Spleen (tissue), 11 donors: ENCODE data around the gene PDGFD. TPM values are rescaled to one million over a fixed set of nuclear protein-coding genes. Genes with fewer than 3 reads are reported as not detected.
A peak's percentile ranks its signal among the peaks of the same experiment; 100 is the strongest.

Experiments
- DNase-seq: peaks from one replicate; pipeline ENCODE4 v3.0.0-alpha.2; 2020
- H3K27ac ChIP-seq, 8 donors: fragments of 200-600 bp; sonication (generic) in 7 of 8; 1 replicate in 4 of 8; 2 replicates in 4 of 8; pipeline versions ENCODE4 v1.5.0 to v1.8.0; 2016 to 2021; ENCODE audit warnings: inconsistent platforms in 4 of 8, mild to moderate bottlenecking in 4 of 8, moderate library complexity in 1 of 8
- H3K27me3 ChIP-seq, 7 donors: fragments of 200-600 bp; sonication (generic) in 6 of 7; replicated peaks in 1 of 7; 1 replicate in 4 of 7; 2 replicates in 3 of 7; pipeline versions ENCODE4 v1.5.0 to v1.8.0; 2016 to 2021; ENCODE audit warnings: inconsistent platforms in 3 of 7, mild to moderate bottlenecking in 1 of 7
- H3K36me3 ChIP-seq, 6 donors: fragments of 200-600 bp; sonication (generic) in 5 of 6; 1 replicate in 4 of 6; 2 replicates in 2 of 6; pipeline versions ENCODE4 v1.5.0 to v1.8.0; 2016 to 2021; ENCODE audit warnings: inconsistent platforms in 2 of 6
- H3K4me1 ChIP-seq, 6 donors: fragments of 200-600 bp; sonication (generic) in 5 of 6; 1 replicate in 3 of 6; 2 replicates in 3 of 6; pipeline versions ENCODE4 v1.5.0 to v1.8.0; 2016 to 2021; ENCODE audit warnings: inconsistent platforms in 3 of 6
- H3K4me3 ChIP-seq, 8 donors: fragments of 200-600 bp; sonication (generic) in 7 of 8; 1 replicate in 4 of 8; 2 replicates in 4 of 8; pipeline versions ENCODE4 v1.5.0 to v1.8.0; 2016 to 2021; ENCODE audit warnings: inconsistent platforms in 4 of 8, mild to moderate bottlenecking in 4 of 8, moderate library complexity in 2 of 8
- H3K9me3 ChIP-seq, 8 donors: fragments of 200-600 bp; sonication (generic) in 7 of 8; 1 replicate in 4 of 8; 2 replicates in 4 of 8; pipeline versions ENCODE4 v1.5.0 to v1.8.0; 2016 to 2021; ENCODE audit warnings: inconsistent platforms in 4 of 8
- CTCF ChIP-seq, 11 experiments: fragments of 200-600 bp in 7 of 11; fragments of 450-650 bp in 4 of 11; sonication (generic) in 4 of 11; IDR thresholded peaks in 8 of 11; conservative IDR thresholded peaks in 3 of 11; 1 replicate in 7 of 11; 2 replicates in 4 of 11; pipeline versions ENCODE4 v1.4.0 to v1.8.0; 2016 to 2021; ENCODE audit warnings: antibody characterized with exemption in 11 of 11, inconsistent platforms in 4 of 11, mild to moderate bottlenecking in 1 of 11
- POLR2A ChIP-seq, 3 donors: fragments of 450-650 bp; IDR thresholded peaks; one replicate each; pipeline ENCODE4 v1.5.1; 2017; ENCODE audit warnings: antibody characterized with exemption in 3 of 3, mild to moderate bottlenecking in 1 of 3
- POLR2AphosphoS5 ChIP-seq, 3 donors: sonication (generic); formaldehyde crosslinking; IDR thresholded peaks; one replicate each; pipeline ENCODE4 v1.5.1; 2017; ENCODE audit warnings: antibody characterized with exemption in 3 of 3
- WGBS, 5 donors: extraction: QIAGEN DNeasy Blood & Tissue Kit in 3 of 5; methylation state at CpG; one replicate each; pipeline versions ENCODE4 v1.1.5 to v1.1.7; 2013 to 2018; 5-methylcytosine and 5-hydroxymethylcytosine counted together
- intact Hi-C: fragments of 100-400 bp; cut with DNase I; formaldehyde crosslinking; loops from one replicate; pipeline ENCODE4 v1.15.0; 2023; ENCODE audit warnings: low total_unique reads
- polyA plus RNA-seq, 3 donors: library from polyadenylated mRNA; stranded (reverse); fragments of 200-250 nt; gene quantifications; one replicate each; pipeline ENCODE4 v1.2.1, GENCODE V29; 2013
- total RNA-seq, 7 donors: library from RNA; depleted of rRNA in 3 of 7; stranded (reverse); fragments of >200 nt in 3 of 7; fragmentation: NEBNext Ultra II Directional in 4 of 7; extraction: Animal tissue kit (Norgen Biotek cat#: 25700) in 4 of 7; gene quantifications; one replicate each; pipeline versions ENCODE4 v1.1.0 to v1.2.1, GENCODE V29; 2016 to 2021
- donor health status: healthy with polysubstance abuse.
- donor health status: DM: no; HTN: no; CAD: no; lungs with moderate emphysema.
- donor health status: DM: no; HTN: no; CAD: no.
- donor health status: Bipolar disorder and iron deficiency.
- donor health status: healthy.
- donor health status: DM: no; HTN: no; CAD: no.
- donor health status: DM: yes; HTN: yes; CAD: no.

Gene PDGFD
- total and polyA plus RNA-seq, 10 donors: 0.43 to 7.1 (median 3.4) TPM

GRCh38 chr11:103903621-103904323 is 260.2 kb downstream of the PDGFD start:
- 32 to 49% (median 45%) methylated on average over 2 of the region's 2 CpGs for WGBS, 5 donors
- Histone ChIP-seq H3K4me3 (peak overlapping the region in 1 of 8 donors; percentile 15), H3K9me3 (no peaks in the 10 kb centered on the region), H3K4me1 (peaks cover 0 to 47% (median 34%) of the 10 kb centered on the region in 6 donors), H3K27me3 (no peaks in the 10 kb centered on the region), H3K36me3 (no peaks in the 10 kb centered on the region), H3K27ac (peak overlapping the region in 4 of 8 donors; percentile 5 to 39 (median 20))
- no peak for TF ChIP-seq POLR2AphosphoS5 (IDR thresholded peaks at IDR 0.05)
- TF ChIP-seq CTCF (IDR thresholded peaks at IDR 0.05 in 8 of 11, conservative IDR thresholded peaks at IDR 0.05 in 3 of 11): no peak
- no peak for TF ChIP-seq POLR2A (IDR thresholded peaks at IDR 0.05)
- no peak for DNase-seq
- intact Hi-C loops: no loop called here

DNA sequence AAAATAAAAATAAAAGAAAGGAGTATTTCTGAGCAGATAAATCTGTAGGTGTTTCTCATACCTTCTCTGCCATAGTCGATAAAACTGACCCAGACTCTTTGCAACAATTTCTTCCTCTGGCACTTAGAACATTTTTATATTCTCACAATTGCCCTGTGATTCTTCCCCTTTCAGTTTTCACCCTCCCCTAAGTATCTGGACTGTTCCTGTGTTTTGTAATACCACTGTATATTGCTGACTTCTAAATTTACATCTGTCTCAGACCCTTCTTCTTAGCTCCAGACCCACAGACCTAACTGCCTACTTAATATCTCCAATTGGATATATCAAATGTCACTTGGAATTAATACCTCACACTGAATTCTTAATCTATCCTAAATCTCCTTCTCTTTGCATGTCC is 261.0 kb downstream of the PDGFD start:
- DNase-seq: no peak
- Histone ChIP-seq H3K36me3 (no peaks in the 10 kb centered on the region), H3K4me3 (no peak overlapping the region), H3K4me1 (peaks cover 0 to 49% (median 36%) of the 10 kb centered on the region in 6 donors), H3K27me3 (no peaks in the 10 kb centered on the region), H3K27ac (peak overlapping the region in 1 of 8 donors; percentile 26), H3K9me3 (no peaks in the 10 kb centered on the region)
- no peak for TF ChIP-seq POLR2A (IDR thresholded peaks at IDR 0.05)
- TF ChIP-seq CTCF (IDR thresholded peaks at IDR 0.05 in 8 of 11, conservative IDR thresholded peaks at IDR 0.05 in 3 of 11): no peak
- no peak for TF ChIP-seq POLR2AphosphoS5 (IDR thresholded peaks at IDR 0.05)
- WGBS, 5 donors: 38 to 61% (median 40%) methylated on average over 1 of the region's 1 CpG
- intact Hi-C loops: no loop called here

- WGBS, 5 donors: 75 to 95% (median 81%) methylated on average over 1 of the region's 1 CpG
- TF ChIP-seq POLR2AphosphoS5 (IDR thresholded peaks at IDR 0.05) (no peak), CTCF (IDR thresholded peaks at IDR 0.05 in 8 of 11, conservative IDR thresholded peaks at IDR 0.05 in 3 of 11) (no peak), POLR2A (IDR thresholded peaks at IDR 0.05) (no peak)
- H3K36me3 ChIP-seq: no peaks in the 10 kb centered on the region
- no peaks in the 10 kb centered on the region for H3K9me3 ChIP-seq
- no peak for DNase-seq
- intact Hi-C loops: no loop called here
- no peak overlapping the region for H3K27ac ChIP-seq
- H3K4me1 ChIP-seq: peaks cover 3 to 49% (median 35%) of the 10 kb centered on the region in 6 donors
- no peaks in the 10 kb centered on the region for H3K27me3 ChIP-seq
- H3K4me3 ChIP-seq: no peak overlapping the region
Measured at GRCh38 chr11:103901656-103902055, 262.3 kb downstream of the PDGFD start.

DNA sequence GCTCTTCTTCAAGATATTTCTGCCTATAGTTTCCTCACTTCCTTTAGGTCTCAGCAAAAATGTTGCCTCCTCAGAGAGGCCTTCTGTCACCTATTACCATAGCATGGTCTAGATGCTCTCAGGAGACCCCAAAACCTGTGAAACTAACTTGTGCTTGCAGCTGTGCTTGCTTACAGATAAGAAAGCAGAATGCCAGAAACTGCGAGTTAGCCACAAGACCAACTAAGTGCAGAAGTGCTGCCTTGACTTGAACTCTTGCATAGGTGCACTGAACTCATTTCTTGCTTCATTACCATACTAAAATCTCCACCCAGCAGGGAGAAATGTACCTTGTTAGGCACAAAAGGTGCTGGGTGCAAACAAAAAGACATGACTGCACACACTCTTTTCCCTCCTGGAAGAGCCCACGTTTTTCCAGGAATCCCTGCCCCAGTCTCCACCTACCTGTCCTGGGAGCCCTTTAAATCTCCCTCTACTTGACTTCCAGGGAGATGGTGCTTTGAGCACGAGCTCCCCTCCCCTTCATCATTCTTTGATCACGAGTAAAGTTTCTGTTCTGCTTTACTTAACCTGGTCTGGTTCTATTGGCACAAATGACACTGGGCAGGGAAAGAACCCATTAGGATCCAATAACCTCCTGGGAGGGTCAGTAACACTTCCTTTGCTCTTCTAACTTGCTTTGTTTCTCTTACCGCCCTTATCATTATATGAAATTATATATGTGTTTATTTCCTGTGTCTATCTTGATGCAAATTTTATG is 265.2 kb downstream of the PDGFD start:
- Histone ChIP-seq H3K27me3 (no peaks in the 10 kb centered on the region), H3K36me3 (no peaks in the 10 kb centered on the region), H3K4me3 (no peak overlapping the region), H3K9me3 (no peaks in the 10 kb centered on the region), H3K27ac (peak overlapping the region in 2 of 8 donors; percentile 39 to 43), H3K4me1 (peaks cover 0 to 34% (median 24%) of the 10 kb centered on the region in 6 donors)
- 58 to 67% (median 63%) methylated on average over 5 of the region's 5 CpGs for WGBS, 5 donors
- DNase-seq: no peak
- intact Hi-C loops: no loop called here
- TF ChIP-seq CTCF (IDR thresholded peaks at IDR 0.05 in 8 of 11, conservative IDR thresholded peaks at IDR 0.05 in 3 of 11) (no peak), POLR2AphosphoS5 (IDR thresholded peaks at IDR 0.05) (no peak)
